GM12878 (cell line): Measurements from ENCODE around the gene BSX.

Source experiments
- ASH2L ChIP-seq: fragments of 300-600, 200-600 bp; sonication (generic); IDR thresholded peaks from 2 replicates; pipeline ENCODE4 v1.6.1; 2017; ENCODE audit warnings: low read depth, mild to moderate bottlenecking, borderline replicate concordance
- CTCF ChIP-seq, 3 experiments: IDR thresholded peaks in 2 of 3; conservative IDR thresholded peaks in 1 of 3; 2 replicates each; pipeline ENCODE4 v1.5.1; 2011; ENCODE audit warnings: low read depth in 3 of 3, low read length in 3 of 3, mild to moderate bottlenecking in 3 of 3, control low read depth in 2 of 3, moderate library complexity in 2 of 3, inconsistent platforms in 1 of 3, mixed read lengths in 1 of 3; ENCODE audit not compliant: control insufficient read depth in 2 of 3, insufficient read depth in 1 of 3; ENCODE audit errors: extremely low read depth in 1 of 3

- TF ChIP-seq ASH2L (no peak), CTCF (IDR thresholded peaks at IDR 0.05 in 2 of 3, conservative IDR thresholded peaks at IDR 0.05 in 1 of 3; ENCODE audit: control insufficient read depth in 2 of 3, extremely low read depth in 1 of 3, insufficient read depth in 1 of 3, low read depth in 3 of 3, low read length in 3 of 3) (no peak)
Observed at GRCh38 chr11:123006860-123007542, 25.4 kb upstream of the BSX start.
